ENCODE measurements around the gene SMAD3. TPM values are rescaled to one million over a fixed set of nuclear protein-coding genes. Genes with fewer than 3 reads are reported as not detected.

Gene SMAD3
- total and polyA plus RNA-seq, 2 of the 4 experiments (the other 2 are of a cell fraction): 71.0 to 177 TPM

DNA sequence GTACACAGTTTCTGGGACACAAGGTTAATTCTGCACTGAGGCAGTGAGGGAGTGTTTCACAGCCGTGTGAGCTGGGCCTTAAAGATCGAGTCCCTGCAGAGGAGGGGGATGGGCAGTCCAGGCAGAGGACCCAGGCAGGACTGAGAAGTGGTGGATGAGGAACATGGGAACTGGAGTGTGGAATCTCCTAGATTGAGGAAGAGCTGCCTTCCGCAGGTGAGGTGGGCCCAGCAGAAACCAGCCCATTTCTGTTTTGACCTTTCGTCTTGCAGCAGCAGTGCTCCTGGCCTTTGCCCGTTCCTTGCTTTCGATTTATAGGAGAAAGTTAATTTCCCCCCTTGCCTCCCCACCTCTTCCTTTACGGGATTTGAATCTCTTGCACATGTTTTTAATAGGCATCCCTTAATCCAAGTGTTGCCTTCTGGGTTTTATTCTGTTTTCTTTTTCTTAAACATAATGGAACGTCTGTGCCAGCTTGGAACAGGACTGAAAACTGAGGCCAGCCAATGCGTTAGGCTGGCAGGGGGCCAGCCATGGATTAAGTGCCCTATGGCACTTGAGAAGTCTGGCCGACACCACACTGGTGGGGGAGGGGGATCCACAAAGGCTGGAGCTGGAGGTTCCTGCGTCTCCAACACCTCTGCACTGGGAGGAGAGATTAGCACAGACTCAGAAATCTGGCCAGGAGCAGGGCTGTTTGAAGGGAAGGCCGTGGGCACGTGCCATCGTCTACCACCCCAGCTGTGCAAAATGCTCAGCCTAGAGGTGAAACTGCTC lies 111.0 kb downstream of the SMAD3 start:
- CTCF ChIA-PET: interaction anchor here (0.7 kb wide), 1 partner anchor 226 kb away, joined by 3 read pairs; no protein-coding TSS in a partner anchor
- Histone ChIP-seq H2AFZ (replicated peaks; ENCODE audit: low read length, poor library complexity) (no peak overlapping the region), H3K23ac (ENCODE audit: low read depth, low read length) (peak overlapping the region; percentile 61), H3K56ac (ENCODE audit: extremely low read depth, insufficient read depth, low read length) (peak overlapping the region; percentile 40), H4K8ac (ENCODE audit: low read depth in 2 of 2, low read length in 2 of 2) (peak overlapping the region; percentile 69 to 74), H3K4ac (ENCODE audit: low read depth, low read length) (peak overlapping the region; percentile 87), H4K20me1 (ENCODE audit: insufficient read depth, low read length) (peaks cover 9% of the 10 kb centered on the region), H3K14ac (replicated peaks; ENCODE audit: low read depth, low read length) (peak overlapping the region; percentile 81), H3K27ac (ENCODE audit: insufficient read depth, low read length) (peak overlapping the region; percentile 93), H3K9ac (ENCODE audit: low read depth, low read length) (peak overlapping the region; percentile 16), H3K4me1 (ENCODE audit: control insufficient read depth, insufficient read depth, low read length) (peaks cover 73% of the 10 kb centered on the region), H3K4me2 (ENCODE audit: low read depth, low read length) (no peak overlapping the region), H4K91ac (ENCODE audit: insufficient read depth, low read depth, low read length) (peak overlapping the region; percentile 86), H3K36me3 (ENCODE audit: control insufficient read depth, insufficient read depth, low read length) (peaks cover 79% of the 10 kb centered on the region), H4K5ac (ENCODE audit: low read depth, low read length) (peak overlapping the region; percentile 36), H3K18ac (ENCODE audit: low read depth, low read length) (peak overlapping the region; percentile 68), H3K9me1 (ENCODE audit: insufficient read depth, low read length) (peaks cover 71% of the 10 kb centered on the region), H2AK5ac (ENCODE audit: low read depth, low read length) (peak overlapping the region; percentile 86), H2BK120ac (ENCODE audit: low read depth, low read length) (peak overlapping the region; percentile 85), H3K79me1 (ENCODE audit: low read depth in 1 of 2, low read length in 2 of 2) (peaks cover 67 to 94% of the 10 kb centered on the region in 2 experiments), H2BK5ac (ENCODE audit: low read depth, low read length, poor library complexity, severe bottlenecking) (peak overlapping the region; percentile 97), H2BK20ac (ENCODE audit: low read depth, low read length) (peak overlapping the region; percentile 67), H2AK9ac (replicated peaks; ENCODE audit: low read depth, low read length, poor library complexity) (peak overlapping the region; percentile 60), H2BK15ac (ENCODE audit: low read depth, low read length) (peak overlapping the region; percentile 89; the same call in 2 of the 3 replicates), H3K27me3 (ENCODE audit: control insufficient read depth, insufficient read depth, low read length) (no peaks in the 10 kb centered on the region), H3K9me3 (ENCODE audit: control insufficient read depth, insufficient read depth, low read length) (no peaks in the 10 kb centered on the region), H3K4me3 (ENCODE audit: insufficient read depth, low read depth, low read length) (no peak overlapping the region)
- WGBS, 2 experiments (ENCODE audit: extremely low coverage in 2 of 2, insufficient read length in 1 of 2): 49% methylated on average over 5 of the region's 14 CpGs; no CpG with 5 or more reads in 1 of the 2 experiments
- in situ Hi-C loops (cut with MboI; ENCODE audit: low sequenced_read_pairs) (loop anchor here (5.0 kb wide), 1 partner anchor 69 kb away; no protein-coding TSS in a partner anchor), dilution Hi-C loops (cut with HindIII; ENCODE audit: low sequenced_read_pairs, unreplicated experiment) (no loop called here), intact Hi-C loops (cut with micrococcal nuclease) (no loop called here)
- no peak for DNase-seq
- POLR2A ChIA-PET (ENCODE audit: unreplicated experiment): no interaction called here
- ATAC-seq (ENCODE audit: low read depth): no peak
- 0 out of 2 replicates have a peak, but pooled peaks have one; percentile 15 for TF ChIP-seq POLR2A (IDR thresholded peaks at IDR 0.05; ENCODE audit: low read depth, low read length)
- TF ChIP-seq RAD21 (IDR thresholded peaks at IDR 0.05; ENCODE audit: low read length): no peak
- BruUV-seq (replicated peaks): no TSS peak
